HG02623 (cell line): ENCODE results near the gene ZNF396.

Experiments
- ATAC-seq: cut with Tn5 transposase; IDR thresholded peaks from one replicate; pipeline ENCODE4 v1.9.1; 2021; ENCODE audit warnings: moderate library complexity; ENCODE audit not compliant: unreplicated experiment

ZNF396 gene

GRCh38 chr18:35386600-35387100 lies 9.5 kb upstream of the ZNF396 start:
- no peak for ATAC-seq

- no peak for ATAC-seq
Observed at GRCh38 chr18:35383136-35383535, 6.0 kb upstream of the ZNF396 start.

GRCh38 chr18:35379421-35379820 lies 2.3 kb upstream of the ZNF396 start:
- ATAC-seq, result no peak

GRCh38 chr18:35378574-35378896 lies 1.4 kb upstream of the ZNF396 start:
- ATAC-seq, result no peak

- no peak for ATAC-seq
Observed at GRCh38 chr18:35377875-35378573, 887 bp upstream of the ZNF396 start.

- peak; percentile 43 for ATAC-seq
Observed at GRCh38 chr18:35376393-35376741, 770 bp downstream of the ZNF396 start.

GRCh38 chr18:35374708-35375107 lies 2.4 kb downstream of the ZNF396 start:
- no peak for ATAC-seq

GRCh38 chr18:35371412-35372195 lies 5.5 kb downstream of the ZNF396 start:
- ATAC-seq, result no peak

GRCh38 chr18:35369126-35369525 lies 8.0 kb downstream of the ZNF396 start:
- no peak for ATAC-seq

- no peak for ATAC-seq
Observed at GRCh38 chr18:35368595-35368994, 8.5 kb downstream of the ZNF396 start.

GRCh38 chr18:35362531-35362930 lies 14.6 kb downstream of the ZNF396 start:
- no peak for ATAC-seq

GRCh38 chr18:35361570-35362321 lies 15.4 kb downstream of the ZNF396 start:
- ATAC-seq, result no peak

GRCh38 chr18:35355140-35355618 lies 22.0 kb downstream of the ZNF396 start:
- ATAC-seq, result peak; percentile 99

- ATAC-seq, result no peak
Observed at GRCh38 chr18:35352778-35353177, 24.4 kb downstream of the ZNF396 start.

GRCh38 chr18:35352283-35352682 lies 24.9 kb downstream of the ZNF396 start:
- no peak for ATAC-seq

GRCh38 chr18:35348001-35348400 lies 29.1 kb downstream of the ZNF396 start:
- ATAC-seq, result no peak

- ATAC-seq, result no peak
Observed at GRCh38 chr18:35345950-35346349, 31.2 kb downstream of the ZNF396 start.

- ATAC-seq, result peak; percentile 27
Observed at GRCh38 chr18:35345460-35345921, 31.6 kb downstream of the ZNF396 start.

- no peak for ATAC-seq
Observed at GRCh38 chr18:35344736-35345459, 32.2 kb downstream of the ZNF396 start.

- peak; percentile 90 for ATAC-seq
Observed at GRCh38 chr18:35343936-35344735, 33.0 kb downstream of the ZNF396 start, which contains the start of gene ZNF24. Gene ZNF24 (minus strand): TSS chr18:35344420. CDS start chr18:35340650, 3,770 bp downstream.
